ENCODE data around the gene PRDM8.

DNA sequence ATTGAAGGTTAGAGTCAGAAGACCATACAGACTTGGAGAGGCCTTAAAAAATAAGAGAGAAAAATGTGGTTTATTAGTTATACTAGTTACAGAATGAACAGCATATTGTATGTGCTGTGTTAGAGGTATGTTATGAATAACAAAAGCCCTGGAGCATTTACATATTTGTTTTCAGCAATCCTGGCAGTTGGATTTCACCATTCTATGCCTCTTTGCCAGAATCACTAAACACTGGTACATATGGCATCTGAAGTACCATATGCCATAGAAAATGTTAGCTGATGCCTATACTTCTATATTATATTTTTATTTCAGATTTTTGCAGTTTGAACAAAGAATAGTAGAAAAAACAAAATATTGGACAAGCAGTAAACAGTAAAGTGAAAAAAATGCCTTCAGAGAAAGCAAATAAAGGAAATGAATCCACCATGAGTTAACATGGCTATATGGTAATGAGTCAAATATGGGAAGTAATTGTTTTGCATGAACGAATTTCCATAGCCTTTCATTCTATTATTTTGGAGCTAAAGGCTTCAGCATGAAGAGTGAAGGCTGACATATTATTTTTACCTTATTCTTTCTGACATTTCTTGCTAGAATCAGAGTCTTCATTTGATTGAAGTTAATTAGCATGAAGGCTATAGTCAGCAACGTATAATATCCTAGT, 41.9 kb upstream of the PRDM8 start:
- TF ChIP-seq, protein P1, sequence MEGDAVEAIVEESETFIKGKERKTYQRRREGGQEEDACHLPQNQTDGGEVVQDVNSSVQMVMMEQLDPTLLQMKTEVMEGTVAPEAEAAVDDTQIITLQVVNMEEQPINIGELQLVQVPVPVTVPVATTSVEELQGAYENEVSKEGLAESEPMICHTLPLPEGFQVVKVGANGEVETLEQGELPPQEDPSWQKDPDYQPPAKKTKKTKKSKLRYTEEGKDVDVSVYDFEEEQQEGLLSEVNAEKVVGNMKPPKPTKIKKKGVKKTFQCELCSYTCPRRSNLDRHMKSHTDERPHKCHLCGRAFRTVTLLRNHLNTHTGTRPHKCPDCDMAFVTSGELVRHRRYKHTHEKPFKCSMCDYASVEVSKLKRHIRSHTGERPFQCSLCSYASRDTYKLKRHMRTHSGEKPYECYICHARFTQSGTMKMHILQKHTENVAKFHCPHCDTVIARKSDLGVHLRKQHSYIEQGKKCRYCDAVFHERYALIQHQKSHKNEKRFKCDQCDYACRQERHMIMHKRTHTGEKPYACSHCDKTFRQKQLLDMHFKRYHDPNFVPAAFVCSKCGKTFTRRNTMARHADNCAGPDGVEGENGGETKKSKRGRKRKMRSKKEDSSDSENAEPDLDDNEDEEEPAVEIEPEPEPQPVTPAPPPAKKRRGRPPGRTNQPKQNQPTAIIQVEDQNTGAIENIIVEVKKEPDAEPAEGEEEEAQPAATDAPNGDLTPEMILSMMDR (IDR thresholded peaks at IDR 0.05), result no peak
- TF ChIP-seq, protein P2, sequence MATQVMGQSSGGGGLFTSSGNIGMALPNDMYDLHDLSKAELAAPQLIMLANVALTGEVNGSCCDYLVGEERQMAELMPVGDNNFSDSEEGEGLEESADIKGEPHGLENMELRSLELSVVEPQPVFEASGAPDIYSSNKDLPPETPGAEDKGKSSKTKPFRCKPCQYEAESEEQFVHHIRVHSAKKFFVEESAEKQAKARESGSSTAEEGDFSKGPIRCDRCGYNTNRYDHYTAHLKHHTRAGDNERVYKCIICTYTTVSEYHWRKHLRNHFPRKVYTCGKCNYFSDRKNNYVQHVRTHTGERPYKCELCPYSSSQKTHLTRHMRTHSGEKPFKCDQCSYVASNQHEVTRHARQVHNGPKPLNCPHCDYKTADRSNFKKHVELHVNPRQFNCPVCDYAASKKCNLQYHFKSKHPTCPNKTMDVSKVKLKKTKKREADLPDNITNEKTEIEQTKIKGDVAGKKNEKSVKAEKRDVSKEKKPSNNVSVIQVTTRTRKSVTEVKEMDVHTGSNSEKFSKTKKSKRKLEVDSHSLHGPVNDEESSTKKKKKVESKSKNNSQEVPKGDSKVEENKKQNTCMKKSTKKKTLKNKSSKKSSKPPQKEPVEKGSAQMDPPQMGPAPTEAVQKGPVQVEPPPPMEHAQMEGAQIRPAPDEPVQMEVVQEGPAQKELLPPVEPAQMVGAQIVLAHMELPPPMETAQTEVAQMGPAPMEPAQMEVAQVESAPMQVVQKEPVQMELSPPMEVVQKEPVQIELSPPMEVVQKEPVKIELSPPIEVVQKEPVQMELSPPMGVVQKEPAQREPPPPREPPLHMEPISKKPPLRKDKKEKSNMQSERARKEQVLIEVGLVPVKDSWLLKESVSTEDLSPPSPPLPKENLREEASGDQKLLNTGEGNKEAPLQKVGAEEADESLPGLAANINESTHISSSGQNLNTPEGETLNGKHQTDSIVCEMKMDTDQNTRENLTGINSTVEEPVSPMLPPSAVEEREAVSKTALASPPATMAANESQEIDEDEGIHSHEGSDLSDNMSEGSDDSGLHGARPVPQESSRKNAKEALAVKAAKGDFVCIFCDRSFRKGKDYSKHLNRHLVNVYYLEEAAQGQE (IDR thresholded peaks at IDR 0.05; ENCODE audit: insufficient read depth in 1 of 2, low read depth in 2 of 2, low read length in 1 of 2), result no peak
- TF ChIP-seq POLR2AphosphoS5 (IDR thresholded peaks at IDR 0.05; ENCODE audit: low read depth, low read length) (no peak), SIN3A (IDR thresholded peaks at IDR 0.05; ENCODE audit: borderline replicate concordance, insufficient read depth, low read depth, low read length) (no peak), TCF7L2 (IDR thresholded peaks at IDR 0.05; ENCODE audit: low read depth, low read length) (no peak)
